Measurements from ENCODE around the gene HIBADH.

DNA sequence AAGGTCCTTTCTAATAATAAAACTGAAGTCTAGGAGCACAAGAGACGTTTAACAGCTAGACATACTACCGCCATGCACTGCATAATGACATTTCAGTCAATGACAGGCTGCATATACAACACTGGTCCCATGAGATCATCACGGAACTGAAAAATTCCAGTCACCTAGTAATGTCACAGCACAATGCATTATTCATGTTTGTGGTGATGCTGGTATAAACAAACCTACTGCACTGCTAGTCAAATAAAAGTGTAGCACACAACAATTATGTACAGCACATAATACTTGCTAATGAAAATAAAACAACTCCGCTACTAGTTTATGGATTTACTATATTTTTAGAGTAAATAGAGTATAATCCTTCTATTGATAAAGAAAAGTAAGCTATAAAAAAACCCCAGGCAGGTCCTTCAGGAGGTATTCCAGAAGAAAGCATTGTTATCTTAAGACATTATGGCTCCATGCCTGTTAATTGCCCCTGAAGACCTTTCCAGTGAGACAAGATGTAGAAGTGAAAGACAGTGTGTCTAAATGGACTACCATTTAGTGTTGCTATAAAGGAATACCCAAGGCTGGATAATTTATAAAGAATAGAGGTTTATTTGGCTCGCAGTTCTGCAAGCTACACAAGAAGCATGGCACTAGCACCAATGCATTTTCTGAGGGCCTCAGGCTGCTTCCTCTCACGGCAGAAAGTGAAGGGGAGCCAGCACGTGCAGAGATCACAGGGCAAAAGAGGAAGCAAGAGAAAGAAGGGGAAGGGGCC lies 47.1 kb downstream of the HIBADH start:
- no peak for TF ChIP-seq SNAI2 (CRISPR knock-in tag; IDR thresholded peaks at IDR 0.05)
- TF ChIP-seq, protein P1, sequence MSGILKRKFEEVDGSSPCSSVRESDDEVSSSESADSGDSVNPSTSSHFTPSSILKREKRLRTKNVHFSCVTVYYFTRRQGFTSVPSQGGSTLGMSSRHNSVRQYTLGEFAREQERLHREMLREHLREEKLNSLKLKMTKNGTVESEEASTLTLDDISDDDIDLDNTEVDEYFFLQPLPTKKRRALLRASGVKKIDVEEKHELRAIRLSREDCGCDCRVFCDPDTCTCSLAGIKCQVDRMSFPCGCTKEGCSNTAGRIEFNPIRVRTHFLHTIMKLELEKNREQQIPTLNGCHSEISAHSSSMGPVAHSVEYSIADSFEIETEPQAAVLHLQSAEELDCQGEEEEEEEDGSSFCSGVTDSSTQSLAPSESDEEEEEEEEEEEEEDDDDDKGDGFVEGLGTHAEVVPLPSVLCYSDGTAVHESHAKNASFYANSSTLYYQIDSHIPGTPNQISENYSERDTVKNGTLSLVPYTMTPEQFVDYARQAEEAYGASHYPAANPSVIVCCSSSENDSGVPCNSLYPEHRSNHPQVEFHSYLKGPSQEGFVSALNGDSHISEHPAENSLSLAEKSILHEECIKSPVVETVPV (CRISPR knock-in tag; IDR thresholded peaks at IDR 0.05) = no peak
- no peak for TF ChIP-seq PATZ1 (CRISPR knock-in tag; IDR thresholded peaks at IDR 0.05; ENCODE audit: borderline replicate concordance)
- TF ChIP-seq ZC3H10 (CRISPR knock-in tag; IDR thresholded peaks at IDR 0.05) = no peak
- no peak for TF ChIP-seq ZFP30 (CRISPR knock-in tag; IDR thresholded peaks at IDR 0.05)
- no peak for TF ChIP-seq TOX (CRISPR knock-in tag; IDR thresholded peaks at IDR 0.05; ENCODE audit: borderline replicate concordance)
- TF ChIP-seq PPARA (CRISPR knock-in tag; IDR thresholded peaks at IDR 0.05; ENCODE audit: borderline replicate concordance) = no peak
- no peak for TF ChIP-seq CREB5 (CRISPR knock-in tag; IDR thresholded peaks at IDR 0.05; ENCODE audit: low read depth)

Data from SK-N-SH treated with all-trans-retinoic acid at 6 μM for 48 hours (cell line).